HCT116 (cell line): Measurements from ENCODE around the gene BHMT. TPM values are rescaled to one million over a fixed set of nuclear protein-coding genes. Genes with fewer than 3 reads are reported as not detected.

ENCODE experiments used
- ATAC-seq: fragments of 200-7000 bp; cut with Tn5 transposase; 2 replicates; pipeline ENCODE4 v1.9.1; 2020; ENCODE audit warnings: mild to moderate bottlenecking, moderate library complexity
- BruUV-seq: library from RNA; stranded (reverse); fragments of 400-500 nt; replicated peaks from 2 replicates; lab custom pipeline; 2021; lab: Mats Ljungman, UMichigan
- CTCF ChIA-PET: fragments of 300-600 bp; sonication (Branson Sonifier 250); formaldehyde crosslinking; loops from one replicate; lab custom pipeline; 2021; ENCODE audit warnings: antibody characterized with exemption; lab: Charles Lee
- POLR2A ChIA-PET: fragments of 300-600, 350-600 bp; sonication (Branson Sonifier 250); formaldehyde crosslinking; loops from one replicate; lab custom pipeline; 2021; ENCODE audit warnings: antibody characterized with exemption; lab: Charles Lee
- RAD21 ChIA-PET, 2 experiments: fragments of 300-600 bp; sonication (Branson Sonifier 250); formaldehyde crosslinking; loops; one replicate each; lab custom pipeline; 2023; ENCODE audit warnings: low total read pairs in 2 of 2; ENCODE audit not compliant: uncharacterized antibody in 2 of 2, unreplicated experiment in 2 of 2, low non-redundant PET in 1 of 2; lab: Charles Lee
- DNase-seq: peaks from one replicate; pipeline ENCODE4 v3.0.0-alpha.2; 2010; ENCODE audit warnings: low read depth, low spot score
- H2AFZ ChIP-seq: fragments of 200-600 bp; shearing (Covaris generic), sonication (generic); 2 replicates; pipeline ENCODE4 v1.6.1; 2017; ENCODE audit warnings: low read depth, mixed run types, mixed read lengths, antibody characterized with exemption, low read length; ENCODE audit not compliant: poor library complexity, severe bottlenecking
- H3K27ac ChIP-seq: 2 replicates; pipeline ENCODE4 v1.5.1; 2012; ENCODE audit warnings: low read depth, low read length
- H3K27me3 ChIP-seq: fragments of 200-600 bp; sonication (generic); 2 replicates; pipeline ENCODE4 v1.6.1; 2016; ENCODE audit warnings: mixed run types, low read length, mixed read lengths; ENCODE audit not compliant: insufficient read depth
- H3K36me3 ChIP-seq, 2 experiments: fragments of 200-500 bp in 1 of 2; fragments of 200-600 bp in 1 of 2; sonication (Bioruptor generic) in 1 of 2; sonication (generic) in 1 of 2; 2 replicates each; pipeline versions ENCODE4 v1.5.1 to v1.6.1; 2014 to 2016; ENCODE audit warnings: low read length in 2 of 2, inconsistent platforms in 1 of 2, mixed read lengths in 1 of 2, mixed run types in 1 of 2; ENCODE audit not compliant: insufficient read depth in 2 of 2, control insufficient read depth in 1 of 2
- H3K4me1 ChIP-seq, 2 experiments: fragments of 200-600 bp in 1 of 2; sonication (generic) in 1 of 2; 2 replicates each; pipeline versions ENCODE4 v1.5.1 to v1.6.1; 2012 to 2017; ENCODE audit warnings: low read length in 2 of 2, inconsistent platforms in 1 of 2, mild to moderate bottlenecking in 1 of 2, mixed read lengths in 1 of 2, mixed run types in 1 of 2, moderate library complexity in 1 of 2; ENCODE audit not compliant: insufficient read depth in 2 of 2, control insufficient read depth in 1 of 2
- H3K4me2 ChIP-seq: fragments of 200-600 bp; sonication (generic); 2 replicates; pipeline ENCODE4 v1.6.1; 2017; ENCODE audit warnings: mixed run types, low read length, mixed read lengths
- H3K4me3 ChIP-seq, 2 experiments: fragments of 200-600 bp in 1 of 2; sonication (generic) in 1 of 2; replicated peaks in 1 of 2; 2 replicates each; pipeline ENCODE4 v1.5.1; 2011 to 2016; ENCODE audit warnings: low read length in 2 of 2, control low read depth in 1 of 2, low read depth in 1 of 2, mild to moderate bottlenecking in 1 of 2, mixed read lengths in 1 of 2, mixed run types in 1 of 2
- H3K79me2 ChIP-seq: fragments of 200-600 bp; sonication (generic); 2 replicates; pipeline ENCODE4 v1.6.1; 2017; ENCODE audit warnings: mild to moderate bottlenecking, mixed run types, low read length, moderate library complexity, mixed read lengths; ENCODE audit not compliant: insufficient read depth
- H3K9ac ChIP-seq: fragments of 200-600 bp; sonication (generic); 2 replicates; pipeline ENCODE4 v1.6.1; 2016; ENCODE audit warnings: low read length, mixed read lengths
- H3K9me2 ChIP-seq: fragments of 200-600 bp; sonication (generic), shearing (Covaris generic); 2 replicates; pipeline ENCODE4 v1.6.1; 2017; ENCODE audit warnings: mixed run types, mild to moderate bottlenecking, moderate library complexity; ENCODE audit not compliant: insufficient read depth
- H3K9me3 ChIP-seq, 2 experiments: fragments of 200-500 bp in 1 of 2; fragments of 200-600 bp in 1 of 2; sonication (Bioruptor generic) in 1 of 2; sonication (generic) in 1 of 2; 2 replicates each; pipeline ENCODE4 v1.6.1; 2014 to 2017; ENCODE audit warnings: low read length in 2 of 2, mixed read lengths in 2 of 2, inconsistent platforms in 1 of 2, low read depth in 1 of 2, mild to moderate bottlenecking in 1 of 2, mixed run types in 1 of 2, moderate library complexity in 1 of 2; ENCODE audit not compliant: control insufficient read depth in 1 of 2, insufficient read depth in 1 of 2
- H4K20me1 ChIP-seq: fragments of 200-600 bp; sonication (generic), shearing (Covaris generic); 2 replicates; pipeline ENCODE4 v1.6.1; 2017; ENCODE audit warnings: mixed run types, mild to moderate bottlenecking, moderate library complexity; ENCODE audit not compliant: insufficient read depth
- CBX3 ChIP-seq: IDR thresholded peaks from 2 replicates; pipeline ENCODE4 v1.6.1; 2012; ENCODE audit warnings: low read depth
- REST ChIP-seq: IDR thresholded peaks from 2 replicates; pipeline ENCODE4 v1.6.1; 2012; ENCODE audit warnings: low read depth
- YY1 ChIP-seq: IDR thresholded peaks from 2 replicates; pipeline ENCODE4 v1.6.1; 2011; ENCODE audit warnings: low read length, low read depth, moderate library complexity, mild to moderate bottlenecking; ENCODE audit not compliant: insufficient replicate concordance; ENCODE audit errors: extremely low read depth
- intact Hi-C: fragments of 100-400 bp; cut with micrococcal nuclease; formaldehyde crosslinking; loops from 2 replicates; pipeline ENCODE4 v1.10.0; 2022
- total RNA-seq: library from RNA; stranded (reverse); gene quantifications from one replicate; pipeline ENCODE4 v1.2.1, GENCODE V29; 2021; ENCODE audit not compliant: unreplicated experiment

Gene BHMT
- total RNA-seq, 1 experiment from 2014 or later = 0.44 TPM

GRCh38 chr5:79140553-79140952 is 28.9 kb downstream of the BHMT start:
- Histone ChIP-seq H3K4me1 (peaks cover 13 to 23% of the 10 kb centered on the region in 2 experiments), H2AFZ (no peak overlapping the region), H3K4me3 (no peak overlapping the region), H3K27me3 (no peaks in the 10 kb centered on the region), H4K20me1 (no peaks in the 10 kb centered on the region), H3K9me2 (no peaks in the 10 kb centered on the region), H3K9me3 (peaks cover 3 to 10% of the 10 kb centered on the region in 2 experiments; a peak in 1 of 4 replicates), H3K79me2 (no peaks in the 10 kb centered on the region)
- DNase-seq (no peak), ATAC-seq (no peak)
- intact Hi-C loops = loop anchor here (10.0 kb wide), 1 partner anchor 94 kb away; the partner anchor contains the start of gene JMY
- ChIA-PET POLR2A (no interaction called here), CTCF (interaction anchor here (0.6 kb wide), 1 partner anchor 8 kb away, joined by 5 read pairs; no protein-coding TSS in a partner anchor)
- no TSS peak for BruUV-seq
- TF ChIP-seq YY1 (no peak), CBX3 (0 out of 2 replicates have a peak, but pooled peaks have one; percentile 25), REST (no peak)
- TF ChIP-seq, all 23 proteins: peak for 1
- RAD21 ChIA-PET = no interaction called here
- Histone ChIP-seq H3K9ac (no peak overlapping the region), H3K4me2 (no peak overlapping the region), H3K27ac (no peak overlapping the region), H3K36me3 (no peaks in the 10 kb centered on the region)
